HepG2 (cell line): Measurements from ENCODE around the gene KLF3. TPM values are rescaled to one million over a fixed set of nuclear protein-coding genes. Genes with fewer than 3 reads are reported as not detected.

Experiments
- MAZ ChIP-seq, 2 experiments: sonication (generic) in 1 of 2; formaldehyde crosslinking in 1 of 2; IDR thresholded peaks; 2 replicates each; pipeline versions ENCODE4 v1.5.0 to v1.6.1; 2012 to 2020; ENCODE audit warnings: low read depth in 2 of 2, mild to moderate bottlenecking in 2 of 2, borderline replicate concordance in 1 of 2, improper control_type of control experiment in 1 of 2, low read length in 1 of 2, missing genetic modification reagents in 1 of 2, moderate library complexity in 1 of 2
- PHB2 ChIP-seq: fragments of 450-650 bp; IDR thresholded peaks from 2 replicates; pipeline ENCODE4 v1.6.1; 2018; ENCODE audit not compliant: partially characterized antibody
- REXO4 ChIP-seq: sonication (generic); formaldehyde crosslinking; IDR thresholded peaks from 2 replicates; pipeline ENCODE4 v1.8.0; 2022; ENCODE audit warnings: missing genetic modification reagents, mild to moderate bottlenecking, borderline replicate concordance
- SOX5 ChIP-seq: IDR thresholded peaks from 2 replicates; pipeline ENCODE4 v1.6.1; 2016; ENCODE audit warnings: borderline replicate concordance
- ZBTB20 ChIP-seq: sonication (generic); formaldehyde crosslinking; IDR thresholded peaks from 2 replicates; pipeline ENCODE4 v1.8.1; 2023; ENCODE audit warnings: missing genetic modification reagents, low read depth, mild to moderate bottlenecking, borderline replicate concordance
- ZBTB33 ChIP-seq: sonication (generic); formaldehyde crosslinking; IDR thresholded peaks from 2 replicates; pipeline ENCODE4 v1.4.0; 2020; ENCODE audit warnings: missing genetic modification reagents
- polyA plus RNA-seq, 8 experiments: library from polyadenylated mRNA; depleted of rRNA in 3 of 8; stranded (reverse) in 7 of 8; unstranded in 1 of 8; fragments of >200 nt; fragmentation: Illumina TruSeq in 4 of 8; extraction: Trizol in 4 of 8; gene quantifications; 2 replicates each; pipeline versions ENCODE4 v1.2.1 to v1.2.3, GENCODE V29; 2011 to 2016; ENCODE audit warnings: low read depth in 4 of 8, missing spikeins in 1 of 8, mixed read lengths in 1 of 8; ENCODE audit not compliant: insufficient read depth in 1 of 8
- total RNA-seq, 5 experiments: library from RNA; depleted of rRNA; stranded (reverse); fragments of >200 nt; fragmentation: Illumina TruSeq; extraction: Trizol; gene quantifications; 2 replicates each; pipeline ENCODE4 v1.2.3, GENCODE V29; 2016; ENCODE audit warnings: low read depth in 1 of 5
- TF ChIP-seq, protein P1 (sequence below): sonication (generic); formaldehyde crosslinking; IDR thresholded peaks from 2 replicates; pipeline ENCODE4 v1.5.1; 2020; ENCODE audit warnings: mild to moderate bottlenecking, missing genetic modification reagents, moderate library complexity

KLF3 gene
- total and polyA plus RNA-seq, 2 of the 13 experiments (the other 11 are each of a cell fraction or from before 2014, with no cell fraction given) = 29.1 to 37.8 TPM

DNA sequence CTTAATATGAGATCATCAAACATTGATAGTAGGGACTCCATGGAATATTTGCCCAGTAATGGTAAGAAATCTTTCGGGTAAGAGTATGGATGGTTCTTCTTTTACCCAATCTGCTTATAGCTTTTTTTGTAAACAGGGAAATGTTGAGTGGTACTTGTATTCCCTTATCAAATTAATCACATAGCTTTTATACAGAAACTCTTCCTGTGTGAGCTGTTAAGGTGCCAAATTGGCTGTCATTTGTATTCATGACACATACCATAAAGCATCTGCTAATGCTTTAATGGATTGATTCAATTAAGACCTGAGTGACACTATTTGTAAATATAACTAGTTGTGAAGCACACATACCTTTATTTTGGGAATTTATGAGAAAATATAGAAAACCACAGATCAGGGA, 34.2 kb downstream of the KLF3 start (continued):
- TF ChIP-seq MAZ (IDR thresholded peaks at IDR 0.05; ENCODE audit: borderline replicate concordance, low read depth, low read length) (no peak), MAZ (CRISPR knock-in tag; IDR thresholded peaks at IDR 0.05; ENCODE audit: low read depth) (no peak), REXO4 (CRISPR knock-in tag) (no peak), ZBTB20 (CRISPR knock-in tag) (no peak), ZBTB33 (CRISPR knock-in tag) (no peak), PHB2 (no peak), SOX5 (CRISPR knock-in tag) (no peak)
- TF ChIP-seq, protein P1, sequence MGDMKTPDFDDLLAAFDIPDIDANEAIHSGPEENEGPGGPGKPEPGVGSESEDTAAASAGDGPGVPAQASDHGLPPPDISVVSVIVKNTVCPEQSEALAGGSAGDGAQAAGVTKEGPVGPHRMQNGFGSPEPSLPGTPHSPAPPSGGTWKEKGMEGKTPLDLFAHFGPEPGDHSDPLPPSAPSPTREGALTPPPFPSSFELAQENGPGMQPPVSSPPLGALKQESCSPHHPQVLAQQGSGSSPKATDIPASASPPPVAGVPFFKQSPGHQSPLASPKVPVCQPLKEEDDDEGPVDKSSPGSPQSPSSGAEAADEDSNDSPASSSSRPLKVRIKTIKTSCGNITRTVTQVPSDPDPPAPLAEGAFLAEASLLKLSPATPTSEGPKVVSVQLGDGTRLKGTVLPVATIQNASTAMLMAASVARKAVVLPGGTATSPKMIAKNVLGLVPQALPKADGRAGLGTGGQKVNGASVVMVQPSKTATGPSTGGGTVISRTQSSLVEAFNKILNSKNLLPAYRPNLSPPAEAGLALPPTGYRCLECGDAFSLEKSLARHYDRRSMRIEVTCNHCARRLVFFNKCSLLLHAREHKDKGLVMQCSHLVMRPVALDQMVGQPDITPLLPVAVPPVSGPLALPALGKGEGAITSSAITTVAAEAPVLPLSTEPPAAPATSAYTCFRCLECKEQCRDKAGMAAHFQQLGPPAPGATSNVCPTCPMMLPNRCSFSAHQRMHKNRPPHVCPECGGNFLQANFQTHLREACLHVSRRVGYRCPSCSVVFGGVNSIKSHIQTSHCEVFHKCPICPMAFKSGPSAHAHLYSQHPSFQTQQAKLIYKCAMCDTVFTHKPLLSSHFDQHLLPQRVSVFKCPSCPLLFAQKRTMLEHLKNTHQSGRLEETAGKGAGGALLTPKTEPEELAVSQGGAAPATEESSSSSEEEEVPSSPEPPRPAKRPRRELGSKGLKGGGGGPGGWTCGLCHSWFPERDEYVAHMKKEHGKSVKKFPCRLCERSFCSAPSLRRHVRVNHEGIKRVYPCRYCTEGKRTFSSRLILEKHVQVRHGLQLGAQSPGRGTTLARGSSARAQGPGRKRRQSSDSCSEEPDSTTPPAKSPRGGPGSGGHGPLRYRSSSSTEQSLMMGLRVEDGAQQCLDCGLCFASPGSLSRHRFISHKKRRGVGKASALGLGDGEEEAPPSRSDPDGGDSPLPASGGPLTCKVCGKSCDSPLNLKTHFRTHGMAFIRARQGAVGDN (CRISPR knock-in tag) = no peak
